Measurements from ENCODE around the gene STAM. TPM values are rescaled to one million over a fixed set of nuclear protein-coding genes. Genes with fewer than 3 reads are reported as not detected.

Gene STAM
- total RNA-seq, 1 donor from 2014 or later, result 16.0 TPM

DNA sequence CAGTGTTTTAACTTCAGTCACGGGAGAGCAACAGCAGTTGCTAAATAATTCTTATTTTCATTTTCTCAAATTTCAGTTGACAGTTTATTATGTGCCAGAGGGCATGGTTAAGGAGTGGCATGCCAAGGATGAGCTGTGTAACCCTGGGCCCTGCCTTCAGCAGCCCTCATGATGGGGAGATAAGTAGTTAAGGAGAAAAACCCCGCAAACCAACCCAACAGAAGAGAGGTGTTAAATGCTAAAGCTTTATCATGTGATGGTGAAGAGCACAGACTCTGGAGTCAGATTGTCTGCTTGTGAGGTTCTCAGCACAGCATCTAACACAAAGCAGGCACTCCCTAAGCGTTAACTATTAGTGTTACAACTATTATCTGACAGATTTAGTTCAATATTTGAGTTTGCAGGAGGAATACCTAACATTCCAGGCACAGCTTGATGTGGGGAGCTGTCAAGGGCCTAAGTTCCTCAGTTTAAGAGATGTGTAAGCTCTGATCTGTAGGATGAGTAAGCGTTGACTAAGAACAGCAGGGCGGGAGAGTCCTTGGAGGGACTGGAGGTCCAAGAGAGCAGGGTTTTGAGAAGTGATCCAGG is 29.6 kb downstream of the STAM start:
- no peak for TF ChIP-seq POLR2AphosphoS5 (IDR thresholded peaks at IDR 0.05; ENCODE audit: insufficient read depth in 1 of 2, low read depth in 1 of 2)
- TF ChIP-seq, protein P1, sequence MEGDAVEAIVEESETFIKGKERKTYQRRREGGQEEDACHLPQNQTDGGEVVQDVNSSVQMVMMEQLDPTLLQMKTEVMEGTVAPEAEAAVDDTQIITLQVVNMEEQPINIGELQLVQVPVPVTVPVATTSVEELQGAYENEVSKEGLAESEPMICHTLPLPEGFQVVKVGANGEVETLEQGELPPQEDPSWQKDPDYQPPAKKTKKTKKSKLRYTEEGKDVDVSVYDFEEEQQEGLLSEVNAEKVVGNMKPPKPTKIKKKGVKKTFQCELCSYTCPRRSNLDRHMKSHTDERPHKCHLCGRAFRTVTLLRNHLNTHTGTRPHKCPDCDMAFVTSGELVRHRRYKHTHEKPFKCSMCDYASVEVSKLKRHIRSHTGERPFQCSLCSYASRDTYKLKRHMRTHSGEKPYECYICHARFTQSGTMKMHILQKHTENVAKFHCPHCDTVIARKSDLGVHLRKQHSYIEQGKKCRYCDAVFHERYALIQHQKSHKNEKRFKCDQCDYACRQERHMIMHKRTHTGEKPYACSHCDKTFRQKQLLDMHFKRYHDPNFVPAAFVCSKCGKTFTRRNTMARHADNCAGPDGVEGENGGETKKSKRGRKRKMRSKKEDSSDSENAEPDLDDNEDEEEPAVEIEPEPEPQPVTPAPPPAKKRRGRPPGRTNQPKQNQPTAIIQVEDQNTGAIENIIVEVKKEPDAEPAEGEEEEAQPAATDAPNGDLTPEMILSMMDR (IDR thresholded peaks at IDR 0.05), result no peak
- H3K27ac ChIP-seq, result peak overlapping the region; percentile 11
- H3K4me1 ChIP-seq, result peaks cover 4% of the 10 kb centered on the region
- no peaks in the 10 kb centered on the region for H3K27me3 ChIP-seq
- H3K4me3 ChIP-seq, result no peak overlapping the region
- intact Hi-C loops (cut with DNase I), result no loop called here
- H3K36me3 ChIP-seq, result no peaks in the 10 kb centered on the region
- no peaks in the 10 kb centered on the region for H3K9me3 ChIP-seq
- no peak for DNase-seq (ENCODE audit: extremely low spot score in 2 of 2)

DNA sequence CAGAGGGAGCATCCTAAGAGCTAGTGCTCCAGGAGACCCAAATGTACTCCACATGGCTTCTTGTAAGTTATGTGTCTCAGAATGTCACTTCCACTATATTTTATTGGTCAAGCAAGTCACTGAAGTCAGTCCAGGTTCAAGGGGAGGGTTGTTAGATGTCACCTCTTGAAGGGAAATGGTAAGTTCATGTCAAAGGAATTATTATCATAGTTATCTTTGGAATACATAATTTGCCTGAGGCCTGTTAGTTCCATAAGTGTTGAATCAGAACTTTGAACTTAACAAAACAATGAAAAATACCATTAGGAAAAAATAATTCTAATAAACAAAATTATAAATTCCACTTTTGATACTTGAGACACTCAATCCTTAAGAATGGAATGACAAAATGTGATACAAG is 30.6 kb downstream of the STAM start:
- Histone ChIP-seq H3K36me3 (no peaks in the 10 kb centered on the region), H3K4me1 (no peaks in the 10 kb centered on the region), H3K27ac (peak overlapping the region; percentile 11), H3K9me3 (no peaks in the 10 kb centered on the region), H3K4me3 (no peak overlapping the region), H3K27me3 (no peaks in the 10 kb centered on the region)
- intact Hi-C loops (cut with DNase I), result no loop called here
- TF ChIP-seq, protein P1 (IDR thresholded peaks at IDR 0.05), result no peak
- no peak for TF ChIP-seq POLR2AphosphoS5 (IDR thresholded peaks at IDR 0.05; ENCODE audit: insufficient read depth in 1 of 2, low read depth in 1 of 2)
- TF ChIP-seq POLR2A (IDR thresholded peaks at IDR 0.05), result no peak
- DNase-seq (ENCODE audit: extremely low spot score in 2 of 2), result no peak

DNA sequence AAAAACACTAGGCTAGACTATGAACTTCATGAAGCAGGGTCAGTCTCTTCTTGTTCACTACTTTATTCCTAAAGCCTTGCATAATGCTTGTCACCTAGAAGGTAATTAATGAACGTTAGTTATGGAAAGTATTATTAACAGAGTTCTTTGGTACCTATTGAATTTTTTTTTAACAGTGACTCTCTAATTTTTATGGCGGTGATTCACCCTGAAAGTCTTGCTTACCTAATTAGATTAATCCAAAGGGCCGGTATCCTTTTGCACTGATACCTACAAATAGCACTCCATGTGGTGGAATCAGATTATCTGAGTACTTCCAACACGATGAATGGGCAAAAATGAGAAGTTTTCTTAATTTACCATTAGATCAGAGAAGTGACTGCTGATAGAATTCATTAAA is 31.7 kb downstream of the STAM start:
- Histone ChIP-seq H3K4me1 (no peaks in the 10 kb centered on the region), H3K36me3 (no peaks in the 10 kb centered on the region), H3K27me3 (no peaks in the 10 kb centered on the region), H3K27ac (no peak overlapping the region), H3K4me3 (no peak overlapping the region), H3K9me3 (no peaks in the 10 kb centered on the region)
- intact Hi-C loops (cut with DNase I), result no loop called here
- no peak for DNase-seq (ENCODE audit: extremely low spot score in 2 of 2)
- TF ChIP-seq POLR2AphosphoS5 (IDR thresholded peaks at IDR 0.05; ENCODE audit: insufficient read depth in 1 of 2, low read depth in 1 of 2), result no peak
- no peak for TF ChIP-seq POLR2A (IDR thresholded peaks at IDR 0.05)

DNA sequence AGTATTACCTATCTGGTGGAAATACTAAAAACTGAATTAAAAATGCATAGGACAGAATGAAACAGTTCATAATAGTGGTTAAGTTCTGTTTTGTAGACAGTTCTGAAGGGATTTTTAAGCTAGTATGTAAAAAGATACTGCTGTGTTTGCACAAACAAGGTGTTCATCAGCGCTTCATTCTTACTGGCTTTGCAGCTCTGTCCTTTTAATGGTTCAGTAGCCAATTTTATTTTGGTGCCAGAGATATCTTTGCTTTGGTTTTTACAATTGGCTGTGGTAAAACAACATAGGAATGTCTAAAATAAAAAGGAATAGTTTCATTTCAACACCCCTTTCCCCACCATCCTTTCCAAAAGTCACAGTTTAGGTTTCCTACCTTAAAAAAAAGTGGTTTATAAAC is 33.0 kb downstream of the STAM start:
- intact Hi-C loops (cut with DNase I), result no loop called here
- H3K4me3 ChIP-seq, result no peak overlapping the region
- H3K27ac ChIP-seq, result no peak overlapping the region
- no peaks in the 10 kb centered on the region for H3K27me3 ChIP-seq
- no peaks in the 10 kb centered on the region for H3K36me3 ChIP-seq
- no peaks in the 10 kb centered on the region for H3K4me1 ChIP-seq
- no peak for DNase-seq (ENCODE audit: extremely low spot score in 2 of 2)
- no peak for TF ChIP-seq POLR2A (IDR thresholded peaks at IDR 0.05)
- no peak for TF ChIP-seq POLR2AphosphoS5 (IDR thresholded peaks at IDR 0.05; ENCODE audit: insufficient read depth in 1 of 2, low read depth in 1 of 2)
- TF ChIP-seq, protein P1 (IDR thresholded peaks at IDR 0.05), result no peak
- H3K9me3 ChIP-seq, result no peaks in the 10 kb centered on the region

DNA sequence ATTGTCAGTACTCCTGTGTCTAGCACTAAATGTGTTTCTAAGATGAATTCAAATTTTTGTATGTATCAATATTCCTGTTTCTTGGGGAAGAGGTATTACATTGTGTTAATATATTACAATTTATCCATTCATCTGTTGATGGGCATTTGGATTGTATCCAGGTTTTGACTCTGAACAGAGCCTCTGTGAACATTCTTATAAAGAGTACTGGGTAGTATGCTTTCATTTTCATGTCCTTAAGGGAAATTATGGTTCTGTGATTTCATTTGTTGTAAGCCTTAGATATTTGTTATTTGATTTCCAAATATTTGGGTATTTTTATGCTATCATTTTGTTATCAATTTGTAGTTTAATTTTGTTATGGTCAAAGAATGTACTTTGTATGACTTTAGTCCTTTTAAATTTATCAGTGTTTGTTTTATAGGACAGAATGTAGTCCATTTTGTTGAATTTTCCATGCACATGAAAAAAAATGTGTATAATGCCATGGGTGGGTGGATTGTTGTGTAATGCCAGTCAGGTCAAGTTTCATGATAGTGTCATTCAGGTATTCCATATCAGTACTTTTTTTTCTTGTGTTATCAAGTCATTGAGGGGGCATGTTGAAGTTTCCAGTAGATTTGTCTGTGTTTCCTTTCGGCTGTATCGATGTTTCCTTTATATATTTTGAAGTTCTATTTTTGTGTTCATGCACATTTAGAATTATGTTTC is 38.4 kb downstream of the STAM start:
- H3K4me3 ChIP-seq, result no peak overlapping the region
- TF ChIP-seq, protein P1 (IDR thresholded peaks at IDR 0.05), result no peak
- no peak for TF ChIP-seq POLR2A (IDR thresholded peaks at IDR 0.05)
- TF ChIP-seq POLR2AphosphoS5 (IDR thresholded peaks at IDR 0.05; ENCODE audit: insufficient read depth in 1 of 2, low read depth in 1 of 2), result no peak
- no peaks in the 10 kb centered on the region for H3K9me3 ChIP-seq
- DNase-seq (ENCODE audit: extremely low spot score in 2 of 2), result no peak
- H3K27me3 ChIP-seq, result no peaks in the 10 kb centered on the region
- intact Hi-C loops (cut with DNase I), result no loop called here
- H3K27ac ChIP-seq, result no peak overlapping the region
- H3K36me3 ChIP-seq, result no peaks in the 10 kb centered on the region
- no peaks in the 10 kb centered on the region for H3K4me1 ChIP-seq

All from vagina (tissue), 2 donors.